ENCODE results near the gene CTSF.
"Not testable (repeated sequence)": the region's sequence is repeated elsewhere in the genome, so short reads cannot be mapped to it uniquely, and the experiment has no call there.

CTSF gene

GRCh38 chr11:66559142-66559865 lies 9.1 kb downstream of the CTSF start:
- DNase-seq (ENCODE audit: low read depth in 2 of 2): peak in 1 of 2 donors; percentile 41

GRCh38 chr11:66557733-66558326 lies 10.6 kb downstream of the CTSF start:
- DNase-seq (ENCODE audit: low read depth in 2 of 2): no peak

- no peak for DNase-seq (ENCODE audit: low read depth in 2 of 2)
Measured at GRCh38 chr11:66556086-66556485, 12.3 kb downstream of the CTSF start.

- DNase-seq (ENCODE audit: low read depth in 2 of 2): no peak
Measured at GRCh38 chr11:66555416-66555815, 13.0 kb downstream of the CTSF start.

GRCh38 chr11:66554602-66555001 lies 13.8 kb downstream of the CTSF start:
- DNase-seq (ENCODE audit: low read depth in 2 of 2): no peak

- no peak for DNase-seq (ENCODE audit: low read depth in 2 of 2)
Measured at GRCh38 chr11:66550887-66551286, 17.5 kb downstream of the CTSF start.

- DNase-seq (ENCODE audit: low read depth in 2 of 2): no peak
Measured at GRCh38 chr11:66549696-66550095, 18.7 kb downstream of the CTSF start.

GRCh38 chr11:66548774-66549630 lies 19.4 kb downstream of the CTSF start:
- no peak for DNase-seq (ENCODE audit: low read depth in 2 of 2)

- DNase-seq (ENCODE audit: low read depth in 2 of 2): no peak
Measured at GRCh38 chr11:66548041-66548440, 20.4 kb downstream of the CTSF start.

- no peak for DNase-seq (ENCODE audit: low read depth in 2 of 2)
Measured at GRCh38 chr11:66547662-66548009, 20.8 kb downstream of the CTSF start.

GRCh38 chr11:66546966-66547661 lies 21.3 kb downstream of the CTSF start:
- DNase-seq (ENCODE audit: low read depth in 2 of 2): no peak

- DNase-seq (ENCODE audit: low read depth in 2 of 2): no peak
Measured at GRCh38 chr11:66546368-66546965, 21.9 kb downstream of the CTSF start, which contains the start of gene ACTN3. Gene ACTN3, plus strand, starts transcription at chr11:66546903. Its CDS starts 35 bp downstream, at chr11:66546938.

GRCh38 chr11:66545701-66546367 lies 22.6 kb downstream of the CTSF start, which contains the start of gene ZDHHC24:
Gene ZDHHC24, minus strand, starts transcription at chr11:66546048. Its CDS starts 45 bp downstream, at chr11:66546003.
- DNase-seq (ENCODE audit: low read depth in 2 of 2): peak; percentile 71 to 84

GRCh38 chr11:66544952-66545351 lies 23.5 kb downstream of the CTSF start:
- not testable (repeated sequence) for DNase-seq (ENCODE audit: low read depth in 2 of 2)

- no peak for DNase-seq (ENCODE audit: low read depth in 2 of 2)
Measured at GRCh38 chr11:66543263-66544107, 24.9 kb downstream of the CTSF start.

- DNase-seq (ENCODE audit: low read depth in 2 of 2): no peak
Measured at GRCh38 chr11:66542362-66542761, 26.0 kb downstream of the CTSF start.

GRCh38 chr11:66541892-66542291 lies 26.5 kb downstream of the CTSF start:
- DNase-seq (ENCODE audit: low read depth in 2 of 2): no peak

GRCh38 chr11:66540598-66540997 lies 27.8 kb downstream of the CTSF start:
- not testable (repeated sequence) for DNase-seq (ENCODE audit: low read depth in 2 of 2)

GRCh38 chr11:66539870-66540213 lies 28.6 kb downstream of the CTSF start:
- DNase-seq (ENCODE audit: low read depth in 2 of 2): no peak
